ENCODE data around the gene CHD9.

- TF ChIP-seq POLR2A (IDR thresholded peaks at IDR 0.05; ENCODE audit: low read depth, low read length) (no peak), TAF1 (IDR thresholded peaks at IDR 0.05; ENCODE audit: borderline replicate concordance, low read depth, low read length) (no peak)
Measured at GRCh38 chr16:53261276-53261675, 206.5 kb downstream of the CHD9 start.
